ENCODE results near the gene PDE4D.

PDE4D gene

GRCh38 chr5:59543821-59544442 lies 349.6 kb downstream of the PDE4D start:
- DNase-seq, result no peak

DNA sequence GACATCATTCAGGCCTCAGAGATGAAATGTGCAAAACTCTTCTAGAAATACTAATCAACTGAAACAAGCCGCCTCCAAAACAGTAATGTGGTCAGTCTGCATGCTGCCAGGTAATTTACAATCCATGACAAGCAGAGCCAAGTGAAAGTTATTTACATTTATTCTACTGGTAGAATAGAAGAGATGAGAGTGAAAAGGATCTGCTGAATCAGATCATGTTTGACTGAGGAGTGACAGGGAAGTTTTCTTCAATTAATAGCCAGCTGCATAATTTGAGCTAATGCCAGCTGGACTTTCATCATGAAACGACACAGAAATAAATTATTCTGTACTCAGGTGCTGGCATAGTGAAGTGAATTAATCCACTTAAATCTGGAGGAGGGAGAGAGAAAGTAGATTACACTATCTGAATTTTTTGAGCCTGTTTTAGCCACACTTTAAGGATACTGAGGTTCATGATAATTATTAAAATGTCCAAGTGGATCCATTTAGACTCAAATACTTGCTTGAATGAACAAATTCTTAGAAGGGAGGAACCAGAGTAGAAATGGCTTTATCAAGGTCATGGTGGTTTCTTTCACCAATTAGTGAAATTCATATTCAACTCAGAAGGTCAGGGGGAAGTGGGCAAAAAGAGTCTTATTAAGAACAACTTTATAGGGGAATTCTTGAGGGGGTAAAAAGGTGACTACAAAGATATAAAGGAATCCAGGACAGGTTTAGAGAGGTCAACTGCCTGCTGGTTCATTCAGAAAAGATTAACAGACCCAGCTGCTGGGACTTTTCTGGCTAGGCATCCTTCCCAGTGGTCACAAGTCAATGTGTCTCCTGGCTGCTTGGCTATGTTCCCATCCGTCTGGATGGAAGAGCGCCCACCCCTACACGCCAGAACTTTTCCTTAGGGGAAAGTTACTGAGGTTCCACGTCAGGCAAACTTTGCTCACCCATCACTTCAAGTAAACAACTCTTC lies 350.4 kb downstream of the PDE4D start:
- DNase-seq, result no peak

GRCh38 chr5:59542306-59542705 lies 351.2 kb downstream of the PDE4D start:
- DNase-seq, result no peak

DNA sequence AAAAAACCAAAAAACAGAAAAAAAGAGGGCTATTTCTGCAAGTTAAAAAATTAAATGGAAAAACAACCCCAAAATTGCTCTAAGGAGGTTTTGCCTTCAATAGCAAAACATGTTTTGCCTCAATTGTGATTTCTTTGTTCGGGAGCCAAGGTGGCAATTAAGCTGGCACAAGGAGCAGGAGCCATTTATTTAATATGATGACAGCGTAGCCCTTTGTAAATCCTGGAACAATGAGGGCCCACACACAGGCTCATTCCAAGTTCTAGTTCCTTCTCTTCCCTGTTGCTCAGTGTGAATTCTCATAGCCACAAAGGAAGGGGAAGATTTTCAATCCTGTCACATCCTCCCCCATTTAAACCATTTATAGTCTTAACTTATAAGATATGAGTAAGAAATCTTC lies 353.2 kb downstream of the PDE4D start:
- DNase-seq, result no peak

GRCh38 chr5:59538750-59539121 lies 354.8 kb downstream of the PDE4D start:
- no peak for DNase-seq

- no peak for DNase-seq
Observed at GRCh38 chr5:59537961-59538749, 355.4 kb downstream of the PDE4D start.

GRCh38 chr5:59536875-59537274 lies 356.7 kb downstream of the PDE4D start:
- DNase-seq, result no peak

GRCh38 chr5:59535561-59535960 lies 358.0 kb downstream of the PDE4D start:
- DNase-seq, result no peak

DNA sequence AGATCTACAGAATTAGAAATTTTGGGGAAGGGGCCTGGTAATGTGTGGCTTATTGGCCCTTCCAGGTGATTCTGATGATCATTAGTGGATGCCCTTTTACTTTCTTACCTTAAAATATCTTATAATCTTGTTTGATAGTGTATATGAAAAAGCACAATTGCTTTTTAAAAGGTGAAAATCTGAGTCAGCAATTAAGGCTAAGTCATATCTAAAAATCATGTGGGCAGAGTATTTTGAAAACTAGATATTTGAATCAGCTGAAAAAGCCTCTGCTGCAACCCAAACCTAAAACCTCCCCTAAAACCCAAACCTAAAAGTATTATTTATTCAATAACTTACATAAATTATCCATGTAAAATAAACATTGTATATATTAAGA lies 359.8 kb downstream of the PDE4D start:
- DNase-seq, result no peak

- no peak for DNase-seq
Observed at GRCh38 chr5:59532979-59533729, 360.4 kb downstream of the PDE4D start.

DNA sequence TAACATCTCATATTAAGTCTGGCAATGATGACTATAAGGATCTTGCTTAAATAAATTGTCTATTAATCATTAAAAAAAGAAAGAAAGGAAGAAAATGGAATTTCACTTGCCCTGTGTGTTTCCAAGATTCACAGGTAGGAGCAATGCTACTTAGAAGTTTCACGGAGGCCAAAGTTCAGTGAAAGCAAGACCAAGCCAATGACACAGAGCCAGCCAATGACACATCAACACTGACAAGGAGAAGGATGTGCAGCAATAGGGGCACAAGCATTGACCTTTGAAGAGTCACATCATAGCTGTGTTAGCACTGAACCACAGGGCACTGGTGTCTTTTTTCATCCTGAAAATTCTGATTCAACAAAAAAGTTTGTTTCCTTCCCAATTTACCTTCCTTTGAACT lies 364.3 kb downstream of the PDE4D start:
- DNase-seq, result no peak

GRCh38 chr5:59528202-59528862 lies 365.2 kb downstream of the PDE4D start:
- DNase-seq, result no peak

- DNase-seq, result peak; percentile 92
Observed at GRCh38 chr5:59525957-59526356, 367.6 kb downstream of the PDE4D start.

- no peak for DNase-seq
Observed at GRCh38 chr5:59525311-59525710, 368.2 kb downstream of the PDE4D start.

GRCh38 chr5:59522201-59522831 lies 371.2 kb downstream of the PDE4D start:
- DNase-seq, result no peak

- DNase-seq, result no peak
Observed at GRCh38 chr5:59521476-59521875, 372.1 kb downstream of the PDE4D start.

- no peak for DNase-seq
Observed at GRCh38 chr5:59519338-59519737, 374.2 kb downstream of the PDE4D start.

- peak; percentile 79 for DNase-seq
Observed at GRCh38 chr5:59517926-59518585, 375.5 kb downstream of the PDE4D start.

DNA sequence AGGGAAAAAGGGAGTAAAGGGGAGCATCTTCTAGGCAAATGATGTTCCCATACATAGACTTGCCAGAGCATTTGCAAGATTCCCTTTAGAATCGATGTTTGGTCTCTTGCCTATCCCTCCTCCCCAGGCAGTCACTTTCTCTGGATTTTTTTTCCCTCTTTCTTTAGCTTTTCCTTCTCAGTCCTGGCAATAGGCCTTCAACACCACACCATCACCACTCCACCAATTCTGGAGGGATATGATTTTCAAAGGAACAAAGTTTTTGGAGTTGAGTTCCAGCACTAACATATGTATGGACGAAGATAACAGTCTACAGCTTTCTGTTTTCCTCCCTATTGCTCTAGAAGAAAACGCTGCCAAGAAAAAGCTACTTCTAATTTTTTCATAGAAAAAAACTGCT lies 377.4 kb downstream of the PDE4D start:
- no peak for DNase-seq

- DNase-seq, result peak; percentile 32
Observed at GRCh38 chr5:59506285-59506877, 387.1 kb downstream of the PDE4D start.
